Measurements from ENCODE around the gene CALML4. TPM values are rescaled to one million over a fixed set of nuclear protein-coding genes. Genes with fewer than 3 reads are reported as not detected.

CALML4 gene
- total RNA-seq, 3 donors from 2014 or later (not counting 1 experiment from before 2014, with no cell fraction given): 2.1 to 3.9 (median 3.7) TPM

DNA sequence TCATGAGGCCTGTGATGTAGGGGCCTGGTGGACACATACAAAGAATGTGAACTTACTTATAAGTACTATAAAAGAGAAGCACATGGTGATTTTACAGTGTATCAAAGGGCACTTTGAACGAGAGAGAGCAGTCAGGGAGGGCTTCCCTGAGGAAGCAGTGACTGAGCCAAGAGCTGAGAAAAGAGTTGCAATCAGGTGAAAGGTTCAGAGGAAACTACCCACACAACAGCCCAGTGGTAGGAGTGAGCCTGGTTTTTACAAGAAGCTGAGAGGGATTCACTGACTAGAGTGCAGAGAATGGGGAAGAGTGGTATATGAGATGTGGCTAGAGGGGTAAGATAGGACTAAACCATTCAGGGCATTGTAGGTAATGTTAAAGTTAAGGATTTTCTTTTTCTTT is 57.1 kb downstream of the CALML4 start:
- H3K36me3 Mint-ChIP-seq: no peaks in the 10 kb centered on the region
- peak overlapping the region; percentile 5 to 27 for H3K27ac Mint-ChIP-seq
- no peaks in the 10 kb centered on the region for H3K9me3 Mint-ChIP-seq
- no peaks in the 10 kb centered on the region for H3K9me3 ChIP-seq (ENCODE audit: control insufficient read depth, insufficient read depth, low read length)
- no peaks in the 10 kb centered on the region for H3K4me1 ChIP-seq (ENCODE audit: control insufficient read depth, insufficient read depth, low read length)
- no peak for TF ChIP-seq CTCF (IDR thresholded peaks at IDR 0.05)
- H3K4me3 ChIP-seq (ENCODE audit: low read length): no peak overlapping the region
- H3K27me3 Mint-ChIP-seq (ENCODE audit: low read depth in 2 of 2): no peaks in the 10 kb centered on the region
- WGBS (ENCODE audit: insufficient coverage): 100% methylated on average over 1 of the region's 1 CpG
- intact Hi-C loops (cut with micrococcal nuclease): no loop called here
- DNase-seq (no peak), ATAC-seq (no peak)
- no peak overlapping the region for H3K4me3 Mint-ChIP-seq
- H3K4me1 Mint-ChIP-seq: peaks cover 28 to 33% of the 10 kb centered on the region in 2 donors
- no peak overlapping the region for H3K27ac ChIP-seq (ENCODE audit: low read length)
- H3K36me3 ChIP-seq (ENCODE audit: control insufficient read depth, insufficient read depth, low read length): peaks cover 26% of the 10 kb centered on the region
- no peaks in the 10 kb centered on the region for H3K27me3 ChIP-seq (ENCODE audit: control insufficient read depth, insufficient read depth, low read length)

GRCh38 chr15:68145706-68146105 is 59.4 kb downstream of the CALML4 start:
- Histone ChIP-seq H3K9me3 (ENCODE audit: control insufficient read depth, insufficient read depth, low read length) (no peaks in the 10 kb centered on the region), H3K4me3 (ENCODE audit: low read length) (no peak overlapping the region), H3K36me3 (ENCODE audit: control insufficient read depth, insufficient read depth, low read length) (peaks cover 22% of the 10 kb centered on the region), H3K27me3 (ENCODE audit: control insufficient read depth, insufficient read depth, low read length) (no peaks in the 10 kb centered on the region), H3K27ac (ENCODE audit: low read length) (no peak overlapping the region), H3K4me1 (ENCODE audit: control insufficient read depth, insufficient read depth, low read length) (no peaks in the 10 kb centered on the region)
- TF ChIP-seq CTCF (IDR thresholded peaks at IDR 0.05): no peak
- no peak overlapping the region for H3K4me3 Mint-ChIP-seq
- H3K27ac Mint-ChIP-seq: peak overlapping the region in 1 of 2 donors; percentile 31
- DNase-seq: no peak
- no peaks in the 10 kb centered on the region for H3K27me3 Mint-ChIP-seq (ENCODE audit: low read depth in 2 of 2)
- peaks cover 21 to 28% of the 10 kb centered on the region in 2 donors for H3K4me1 Mint-ChIP-seq
- intact Hi-C loops (cut with micrococcal nuclease): no loop called here
- ATAC-seq: no peak
- no peaks in the 10 kb centered on the region for H3K9me3 Mint-ChIP-seq
- no peaks in the 10 kb centered on the region for H3K36me3 Mint-ChIP-seq

GRCh38 chr15:68143785-68144184 is 61.3 kb downstream of the CALML4 start:
- H3K27ac Mint-ChIP-seq: no peak overlapping the region
- no peaks in the 10 kb centered on the region for H3K36me3 Mint-ChIP-seq
- intact Hi-C loops (cut with micrococcal nuclease): no loop called here

More at GRCh38 chr15:68143785-68144184, 61.3 kb downstream of the CALML4 start:
- no peak for TF ChIP-seq CTCF (IDR thresholded peaks at IDR 0.05)
- no peaks in the 10 kb centered on the region for H3K27me3 ChIP-seq (ENCODE audit: control insufficient read depth, insufficient read depth, low read length)
- DNase-seq (no peak), ATAC-seq (no peak)
- no peak overlapping the region for H3K4me3 Mint-ChIP-seq
- H3K4me3 ChIP-seq (ENCODE audit: low read length): no peak overlapping the region
- H3K4me1 Mint-ChIP-seq: peaks cover 28 to 31% of the 10 kb centered on the region in 2 donors
- H3K27ac ChIP-seq (ENCODE audit: low read length): no peak overlapping the region
- no CpG with 5 or more reads among the region's 1 CpG for WGBS (ENCODE audit: insufficient coverage)
- H3K36me3 ChIP-seq (ENCODE audit: control insufficient read depth, insufficient read depth, low read length): peaks cover 20% of the 10 kb centered on the region
- H3K4me1 ChIP-seq (ENCODE audit: control insufficient read depth, insufficient read depth, low read length): no peaks in the 10 kb centered on the region
- H3K9me3 Mint-ChIP-seq: no peaks in the 10 kb centered on the region
- H3K9me3 ChIP-seq (ENCODE audit: control insufficient read depth, insufficient read depth, low read length): no peaks in the 10 kb centered on the region
- no peaks in the 10 kb centered on the region for H3K27me3 Mint-ChIP-seq (ENCODE audit: low read depth in 2 of 2)
